HepG2 (cell line): ENCODE data around the gene DMAC2L. TPM values are rescaled to one million over a fixed set of nuclear protein-coding genes. Genes with fewer than 3 reads are reported as not detected.
A peak's percentile ranks its signal among the peaks of the same experiment; 100 is the strongest.
"Not testable (repeated sequence)": the region's sequence is repeated elsewhere in the genome, so short reads cannot be mapped to it uniquely, and the experiment has no call there.

Experiments
- ATAC-seq: fragments of 200-7000 bp; cut with Tn5 transposase; 3 replicates; pipeline ENCODE4 v1.9.1; 2020; ENCODE audit warnings: mild to moderate bottlenecking, moderate library complexity
- BruUV-seq: library from RNA; stranded (reverse); fragments of 400-500 nt; replicated peaks from 2 replicates; lab custom pipeline; 2021; lab: Mats Ljungman, UMichigan
- CTCF ChIA-PET: fragments of 300-600 bp; formaldehyde crosslinking; extraction: SDS; loops from one replicate; lab custom pipeline; 2021; ENCODE audit warnings: low total read pairs, inconsistent platforms, low intra/inter-chr PET ratio; lab: Yijun Ruan, JAX
- POLR2A ChIA-PET: fragments of 350-600 bp; sonication (Branson Sonifier 250); formaldehyde crosslinking; loops from one replicate; lab custom pipeline; 2020; ENCODE audit warnings: antibody characterized with exemption, inconsistent platforms; lab: Yijun Ruan, JAX
- DNase-seq: peaks from one replicate; pipeline ENCODE4 v3.0.0-alpha.2; 2015; ENCODE audit warnings: low spot score
- FAIRE-seq: peaks from 3 replicates; lab custom pipeline; 2011; peaks lifted over from hg19 to GRCh38; lab: Jason Lieb, UNC
- H2AFZ ChIP-seq: one replicate; pipeline ENCODE4 v1.6.1; 2011; ENCODE audit warnings: low read length, inconsistent platforms
- H3K27ac ChIP-seq: fragments of 300-600 bp; 3 replicates; pipeline ENCODE4 v1.8.0; 2011; ENCODE audit warnings: mixed run types, mild to moderate bottlenecking, mixed read lengths, low read length, inconsistent platforms; ENCODE audit not compliant: insufficient read depth; ENCODE audit errors: extremely low read length
- H3K27me3 ChIP-seq, 2 experiments: fragments of 200-600 bp in 1 of 2; 2 replicates in 1 of 2; 3 replicates in 1 of 2; pipeline versions ENCODE4 v1.6.0 to v1.8.0; 2011; ENCODE audit warnings: low read length in 2 of 2, mild to moderate bottlenecking in 2 of 2, moderate library complexity in 2 of 2, inconsistent platforms in 1 of 2; ENCODE audit not compliant: insufficient read depth in 2 of 2, control insufficient read depth in 1 of 2
- H3K36me3 ChIP-seq, 2 experiments: fragments of 200-600 bp in 1 of 2; replicated peaks in 1 of 2; 2 replicates in 1 of 2; 3 replicates in 1 of 2; pipeline versions ENCODE4 v1.5.1 to v1.8.0; 2011; ENCODE audit warnings: low read length in 2 of 2, inconsistent platforms in 1 of 2; ENCODE audit not compliant: insufficient read depth in 2 of 2, control insufficient read depth in 1 of 2
- H3K4me1 ChIP-seq: 2 replicates; pipeline ENCODE4 v1.5.1; 2012; ENCODE audit warnings: low read length, inconsistent platforms; ENCODE audit not compliant: insufficient read depth
- H3K4me2 ChIP-seq: 2 replicates; pipeline ENCODE4 v1.6.0; 2011; ENCODE audit warnings: low read depth, low read length, inconsistent platforms
- H3K4me3 ChIP-seq, 3 experiments: fragments of 200-600 bp in 1 of 3; sonication (generic), shearing (Covaris generic) in 1 of 3; replicated peaks in 1 of 3; 2 replicates each; pipeline ENCODE4 v1.5.1; 2011 to 2016; ENCODE audit warnings: low read length in 3 of 3, inconsistent platforms in 2 of 3, low read depth in 2 of 3, mild to moderate bottlenecking in 2 of 3, control low read depth in 1 of 3, mixed read lengths in 1 of 3; ENCODE audit not compliant: insufficient read depth in 1 of 3
- H3K79me2 ChIP-seq: one replicate; pipeline ENCODE4 v1.6.1; 2011; ENCODE audit warnings: low read length, inconsistent platforms; ENCODE audit not compliant: insufficient read depth
- H3K9ac ChIP-seq: 2 replicates; pipeline ENCODE4 v1.6.0; 2011; ENCODE audit warnings: mild to moderate bottlenecking, low read depth, low read length, inconsistent platforms; ENCODE audit not compliant: insufficient read depth
- H3K9me3 ChIP-seq: 2 replicates; pipeline ENCODE4 v1.5.1; 2012; ENCODE audit warnings: mild to moderate bottlenecking, low read length
- H4K20me1 ChIP-seq: 2 replicates; pipeline ENCODE4 v1.6.0; 2011; ENCODE audit warnings: inconsistent platforms, mild to moderate bottlenecking, low read length, moderate library complexity; ENCODE audit not compliant: insufficient read depth
- IRF2 ChIP-seq: IDR thresholded peaks from 2 replicates; pipeline ENCODE4 v1.6.1; 2018; ENCODE audit warnings: missing genetic modification reagents, missing compliant biosample characterization
- SMC3 ChIP-seq: IDR thresholded peaks from 2 replicates; pipeline ENCODE4 v1.6.1; 2011; ENCODE audit warnings: low read length, improper control_type of control experiment
- STAG1 ChIP-seq: sonication (generic); formaldehyde crosslinking; IDR thresholded peaks from 2 replicates; pipeline ENCODE4 v1.4.0; 2020; ENCODE audit warnings: missing genetic modification reagents
- ZNF431 ChIP-seq: sonication (generic); formaldehyde crosslinking; IDR thresholded peaks from 2 replicates; pipeline ENCODE4 v1.9.0; 2022; ENCODE audit warnings: missing genetic modification reagents, low read depth, mild to moderate bottlenecking, borderline replicate concordance
- ZNF703 ChIP-seq: sonication (generic); formaldehyde crosslinking; IDR thresholded peaks from 2 replicates; pipeline ENCODE4 v1.5.1; 2020; ENCODE audit warnings: missing genetic modification reagents, mild to moderate bottlenecking, moderate library complexity, borderline replicate concordance
- WGBS: methylation state at CpG from one replicate; pipeline ENCODE4 v1.1.6; 2017; ENCODE audit warnings: low lambda C conversion rate; 5-methylcytosine and 5-hydroxymethylcytosine counted together
- in situ Hi-C: cut with HindIII; loops from 2 replicates; pipeline ENCODE4 v1.10.0; 2017; ENCODE audit warnings: low pct_unique_long_range_greater_than_20kb; ENCODE audit not compliant: extremely low pct_ligation_motif_present
- intact Hi-C: fragments of 100-400 bp; cut with micrococcal nuclease; formaldehyde crosslinking; loops from one replicate; pipeline ENCODE4 v1.10.0; 2022; ENCODE audit not compliant: unreplicated experiment
- polyA plus RNA-seq, 8 experiments: library from polyadenylated mRNA; depleted of rRNA in 3 of 8; stranded (reverse) in 7 of 8; unstranded in 1 of 8; fragments of >200 nt; fragmentation: Illumina TruSeq in 4 of 8; extraction: Trizol in 4 of 8; gene quantifications; 2 replicates each; pipeline versions ENCODE4 v1.2.1 to v1.2.3, GENCODE V29; 2011 to 2016; ENCODE audit warnings: low read depth in 4 of 8, missing spikeins in 1 of 8, mixed read lengths in 1 of 8; ENCODE audit not compliant: insufficient read depth in 1 of 8
- total RNA-seq, 5 experiments: library from RNA; depleted of rRNA; stranded (reverse); fragments of >200 nt; fragmentation: Illumina TruSeq; extraction: Trizol; gene quantifications; 2 replicates each; pipeline ENCODE4 v1.2.3, GENCODE V29; 2016; ENCODE audit warnings: low read depth in 1 of 5
- TF ChIP-seq, protein P1 (sequence below): sonication (generic); formaldehyde crosslinking; IDR thresholded peaks from 2 replicates; pipeline ENCODE4 v1.5.0; 2020; ENCODE audit warnings: missing genetic modification reagents
- TF ChIP-seq, protein P2 (sequence below): sonication (generic); formaldehyde crosslinking; IDR thresholded peaks from 2 replicates; pipeline ENCODE4 v1.5.0; 2020; ENCODE audit warnings: mild to moderate bottlenecking, missing genetic modification reagents, moderate library complexity
- TF ChIP-seq, protein P3 (sequence below), 2 experiments: sonication (generic) in 1 of 2; formaldehyde crosslinking in 1 of 2; IDR thresholded peaks; 2 replicates each; pipeline versions ENCODE4 v1.4.0 to v1.6.1; 2018 to 2020; ENCODE audit warnings: missing genetic modification reagents in 2 of 2, borderline replicate concordance in 1 of 2, low read depth in 1 of 2, mild to moderate bottlenecking in 1 of 2, missing biosample characterization in 1 of 2

Gene DMAC2L
- total and polyA plus RNA-seq, 2 of the 13 experiments (the other 11 are each of a cell fraction or from before 2014, with no cell fraction given) = 19.4 to 23.2 TPM

DNA sequence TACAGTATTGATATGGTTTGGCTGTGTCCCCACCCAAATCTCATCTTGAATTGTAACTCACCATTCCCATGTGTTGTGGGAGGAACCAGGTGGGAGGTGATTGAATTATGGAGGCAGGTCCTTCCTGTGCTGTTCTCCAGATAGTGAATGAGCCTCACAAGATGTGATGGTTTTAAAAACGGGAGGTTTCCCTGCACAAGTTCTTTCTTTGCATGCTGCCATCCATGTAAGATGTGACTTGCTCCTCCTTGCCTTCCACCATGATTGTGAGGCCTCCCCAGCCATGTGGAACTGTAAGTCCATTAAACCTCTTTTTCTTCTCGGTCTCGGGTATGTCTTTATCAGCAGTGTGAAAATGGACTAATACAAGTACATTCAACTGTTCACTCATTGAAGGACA, 2.0 kb downstream of the DMAC2L start:
- H3K4me1 ChIP-seq, DNase-seq, H3K9me3 ChIP-seq, in situ Hi-C loops, H3K27me3 ChIP-seq, H3K27ac ChIP-seq, H3K4me3 ChIP-seq, BruUV-seq, intact Hi-C loops, POLR2A ChIA-PET, ATAC-seq, FAIRE-seq, H2AFZ ChIP-seq, H4K20me1 ChIP-seq, CTCF ChIA-PET, H3K4me2 ChIP-seq, H3K9ac ChIP-seq, H3K36me3 ChIP-seq: not testable (repeated sequence)
- WGBS = 97% methylated on average over 3 of the region's 3 CpGs
- peaks cover 32% of the 10 kb centered on the region for H3K79me2 ChIP-seq
- peak; percentile 97 for TF ChIP-seq ZNF431 (CRISPR knock-in tag)

DNA sequence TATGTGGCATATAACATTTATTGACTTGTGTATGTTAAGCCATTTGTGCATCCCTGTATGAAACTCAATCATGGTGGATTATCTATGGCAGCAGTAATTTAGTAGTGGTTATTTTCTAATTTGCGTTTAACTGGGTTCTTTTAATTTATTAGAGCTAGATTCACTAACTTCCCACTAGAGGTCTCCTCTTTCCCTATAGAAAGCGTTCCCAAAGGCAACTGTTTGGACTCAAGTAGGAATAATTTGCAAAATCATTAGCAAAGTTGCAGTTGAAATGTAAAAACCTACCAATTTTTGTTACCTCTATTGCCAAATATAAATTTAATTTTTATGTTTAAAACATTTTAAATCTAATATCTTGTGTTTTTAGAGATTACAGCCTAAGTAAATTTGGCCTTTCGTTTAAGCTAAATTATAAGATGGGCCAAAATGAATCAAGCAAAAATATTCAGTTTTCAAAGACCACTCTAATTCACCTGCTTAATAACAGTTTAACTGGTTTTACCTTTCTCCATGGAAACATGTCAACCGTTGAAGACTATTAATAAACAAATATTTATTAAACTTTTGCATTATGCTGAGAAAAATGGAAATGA, 6.0 kb downstream of the DMAC2L start:
- no peak overlapping the region for H3K9ac ChIP-seq
- no peak overlapping the region for H3K4me2 ChIP-seq
- POLR2A ChIA-PET = no interaction called here
- no peak overlapping the region for H2AFZ ChIP-seq
- H3K4me3 ChIP-seq = no peak overlapping the region
- intact Hi-C loops = no loop called here
- H3K9me3 ChIP-seq = no peaks in the 10 kb centered on the region
- in situ Hi-C loops = no loop called here
- TF ChIP-seq, protein P1, sequence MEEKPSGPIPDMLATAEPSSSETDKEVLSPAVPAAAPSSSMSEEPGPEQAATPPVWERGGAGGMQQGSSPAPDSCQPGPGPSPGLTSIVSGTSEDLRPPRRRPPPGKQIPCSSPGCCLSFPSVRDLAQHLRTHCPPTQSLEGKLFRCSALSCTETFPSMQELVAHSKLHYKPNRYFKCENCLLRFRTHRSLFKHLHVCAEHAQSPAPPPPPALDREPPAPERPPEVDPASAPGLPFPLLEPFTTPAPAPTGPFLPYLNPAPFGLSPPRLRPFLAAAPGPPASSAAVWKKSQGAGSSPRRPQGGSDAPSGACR (CRISPR knock-in tag) = no peak
- TF ChIP-seq STAG1 (CRISPR knock-in tag) (peak; percentile 58), ZNF703 (CRISPR knock-in tag) (no peak), IRF2 (CRISPR knock-in tag) (no peak), SMC3 (peak; percentile 11; the same call in 1 of the 2 replicates)
- TF ChIP-seq, protein P2, sequence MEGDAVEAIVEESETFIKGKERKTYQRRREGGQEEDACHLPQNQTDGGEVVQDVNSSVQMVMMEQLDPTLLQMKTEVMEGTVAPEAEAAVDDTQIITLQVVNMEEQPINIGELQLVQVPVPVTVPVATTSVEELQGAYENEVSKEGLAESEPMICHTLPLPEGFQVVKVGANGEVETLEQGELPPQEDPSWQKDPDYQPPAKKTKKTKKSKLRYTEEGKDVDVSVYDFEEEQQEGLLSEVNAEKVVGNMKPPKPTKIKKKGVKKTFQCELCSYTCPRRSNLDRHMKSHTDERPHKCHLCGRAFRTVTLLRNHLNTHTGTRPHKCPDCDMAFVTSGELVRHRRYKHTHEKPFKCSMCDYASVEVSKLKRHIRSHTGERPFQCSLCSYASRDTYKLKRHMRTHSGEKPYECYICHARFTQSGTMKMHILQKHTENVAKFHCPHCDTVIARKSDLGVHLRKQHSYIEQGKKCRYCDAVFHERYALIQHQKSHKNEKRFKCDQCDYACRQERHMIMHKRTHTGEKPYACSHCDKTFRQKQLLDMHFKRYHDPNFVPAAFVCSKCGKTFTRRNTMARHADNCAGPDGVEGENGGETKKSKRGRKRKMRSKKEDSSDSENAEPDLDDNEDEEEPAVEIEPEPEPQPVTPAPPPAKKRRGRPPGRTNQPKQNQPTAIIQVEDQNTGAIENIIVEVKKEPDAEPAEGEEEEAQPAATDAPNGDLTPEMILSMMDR = peak; percentile 57
- TF ChIP-seq, protein P3, sequence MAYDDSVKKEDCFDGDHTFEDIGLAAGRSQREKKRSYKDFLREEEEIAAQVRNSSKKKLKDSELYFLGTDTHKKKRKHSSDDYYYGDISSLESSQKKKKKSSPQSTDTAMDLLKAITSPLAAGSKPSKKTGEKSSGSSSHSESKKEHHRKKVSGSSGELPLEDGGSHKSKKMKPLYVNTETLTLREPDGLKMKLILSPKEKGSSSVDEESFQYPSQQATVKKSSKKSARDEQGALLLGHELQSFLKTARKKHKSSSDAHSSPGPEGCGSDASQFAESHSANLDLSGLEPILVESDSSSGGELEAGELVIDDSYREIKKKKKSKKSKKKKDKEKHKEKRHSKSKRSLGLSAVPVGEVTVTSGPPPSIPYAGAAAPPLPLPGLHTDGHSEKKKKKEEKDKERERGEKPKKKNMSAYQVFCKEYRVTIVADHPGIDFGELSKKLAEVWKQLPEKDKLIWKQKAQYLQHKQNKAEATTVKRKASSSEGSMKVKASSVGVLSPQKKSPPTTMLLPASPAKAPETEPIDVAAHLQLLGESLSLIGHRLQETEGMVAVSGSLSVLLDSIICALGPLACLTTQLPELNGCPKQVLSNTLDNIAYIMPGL (CRISPR knock-in tag; IDR thresholded peaks at IDR 0.05; ENCODE audit: borderline replicate concordance in 1 of 2, low read depth in 1 of 2) = 0 out of 4 replicates have a peak, but pooled peaks of 1 of the 2 experiments have one; percentile 24
- H3K27me3 ChIP-seq = no peaks in the 10 kb centered on the region
- peaks cover 24% of the 10 kb centered on the region for H3K79me2 ChIP-seq
- peaks cover 0 to 8% of the 10 kb centered on the region in 2 experiments; a peak in 1 of 5 replicates for H3K36me3 ChIP-seq
- H3K27ac ChIP-seq = no peak overlapping the region
- CTCF ChIA-PET = interaction anchor here (2.0 kb wide), 1 partner anchor 214 kb away, joined by 15 read pairs; the partner anchor contains the start of gene MAP4K5
- FAIRE-seq (peak; percentile 18), DNase-seq (peak; percentile 27), ATAC-seq (no peak)
- peaks cover 16% of the 10 kb centered on the region for H3K4me1 ChIP-seq
- 62% methylated on average over 4 of the region's 4 CpGs for whole genome bisulfite sequencing
- no TSS peak for BruUV-seq
- H4K20me1 ChIP-seq = 0 out of 2 replicates have a peak, but pooled peaks cover 5% of the 10 kb centered on the region
